ENCODE results near the gene MEIG1.
"Not testable (repeated sequence)": the region's sequence is repeated elsewhere in the genome, so short reads cannot be mapped to it uniquely, and the experiment has no call there.

MEIG1 gene, protein sequence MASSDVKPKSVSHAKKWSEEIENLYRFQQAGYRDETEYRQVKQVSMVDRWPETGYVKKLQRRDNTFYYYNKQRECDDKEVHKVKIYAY

DNA sequence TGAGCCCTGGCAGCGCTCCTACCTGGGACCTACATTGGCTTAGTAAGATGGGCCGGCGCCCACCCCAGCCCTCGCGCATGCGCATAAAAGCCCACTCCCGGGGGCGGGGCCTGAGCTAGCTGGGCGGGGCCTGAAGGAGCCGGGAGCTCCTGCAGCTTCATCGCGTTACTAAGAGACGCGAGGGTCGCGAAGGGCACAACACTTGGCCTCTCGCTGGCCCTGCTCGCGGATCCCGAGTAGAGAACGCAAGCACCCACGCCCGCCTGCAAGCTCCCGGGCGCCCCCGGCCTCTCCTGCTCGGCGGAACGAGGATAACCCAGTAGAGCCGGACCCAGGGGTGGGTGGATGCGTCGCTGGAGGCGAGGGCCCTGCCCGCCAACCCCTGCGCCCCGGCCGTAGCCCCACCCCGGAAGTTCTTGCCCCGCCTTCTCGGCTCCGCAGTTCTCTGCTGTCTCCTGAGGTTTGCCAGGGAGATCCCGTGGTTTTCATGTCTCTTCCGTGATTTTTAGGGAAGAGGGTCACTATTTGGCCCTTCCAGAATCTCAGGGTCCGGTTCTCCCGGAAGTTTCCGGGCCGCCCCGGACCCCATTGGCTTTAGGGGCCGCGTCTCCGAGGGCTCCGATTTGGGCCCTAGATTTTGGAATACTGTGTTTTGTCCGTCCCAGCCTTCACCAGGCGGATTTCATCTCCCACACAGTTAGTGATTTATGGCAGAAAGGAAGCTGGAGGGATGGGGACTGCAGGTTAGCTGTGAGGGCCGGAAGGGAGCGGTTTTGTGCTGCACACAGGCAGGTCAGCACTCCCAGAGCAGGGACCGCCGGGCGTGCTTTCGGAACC, at the start of gene MEIG1:
Gene MEIG1, plus strand, starts transcription at position 168 of the 837 bp plus-strand sequence. CDS start 7,081 bp downstream, outside the sequence.
- DNase-seq: peak; percentile 89

DNA sequence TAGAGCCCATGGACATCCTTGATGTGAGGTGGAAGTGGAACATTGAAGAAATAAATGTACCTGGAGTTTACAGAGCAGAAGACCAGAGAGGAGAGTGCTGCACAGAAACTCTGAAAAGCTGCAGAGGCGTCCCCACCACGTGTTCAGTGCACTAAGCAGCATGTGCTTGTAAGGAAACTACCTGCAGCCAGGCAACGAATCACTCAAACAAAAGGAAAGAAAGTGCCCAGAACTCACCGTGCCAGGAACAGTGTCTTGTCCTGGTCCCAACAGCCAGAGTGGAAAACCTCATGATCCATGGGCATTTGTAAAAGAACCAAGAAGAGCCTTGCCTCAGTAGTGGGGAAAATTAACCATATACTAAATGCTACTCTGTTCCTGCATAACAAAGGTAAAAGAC, 48.2 kb upstream of the MEIG1 start:
- DNase-seq: no peak

DNA sequence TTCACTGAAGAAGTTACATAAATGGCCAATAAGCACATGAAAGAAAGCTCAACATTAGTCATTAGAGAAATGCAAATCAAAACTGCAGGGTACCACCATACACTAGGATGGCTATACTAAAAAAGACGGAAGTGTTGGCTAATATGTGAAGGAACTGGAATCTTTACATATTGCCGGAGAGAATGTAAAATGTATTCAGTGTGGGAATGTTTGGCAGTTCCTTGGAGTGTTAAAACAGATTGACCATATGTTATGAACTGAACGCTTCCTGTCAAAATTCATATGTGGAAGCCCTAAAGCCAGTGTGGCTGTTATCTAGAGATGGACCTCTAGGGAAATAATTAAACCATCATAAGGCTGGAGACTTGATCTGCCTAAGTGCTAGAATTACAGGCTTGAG, 47.4 kb upstream of the MEIG1 start:
- DNase-seq: no peak

DNA sequence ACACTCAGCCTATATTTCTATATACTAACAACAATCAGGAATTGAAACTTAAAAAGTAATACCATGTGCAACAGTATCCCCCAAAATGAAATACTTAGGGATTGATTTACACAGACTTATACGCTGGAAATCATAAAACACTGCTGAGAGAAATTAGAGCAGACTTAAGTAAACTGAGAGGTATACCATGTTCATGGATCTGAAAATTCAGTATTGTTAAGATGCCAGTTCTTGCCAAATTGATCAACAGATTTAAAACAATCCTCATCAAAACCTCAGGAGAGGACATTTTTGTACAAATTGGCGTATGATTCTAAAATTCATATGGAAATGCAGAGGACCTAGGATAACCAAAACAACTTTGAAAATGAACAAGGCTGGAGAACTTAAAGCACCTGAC, 42.6 kb upstream of the MEIG1 start:
- DNase-seq: no peak

DNA sequence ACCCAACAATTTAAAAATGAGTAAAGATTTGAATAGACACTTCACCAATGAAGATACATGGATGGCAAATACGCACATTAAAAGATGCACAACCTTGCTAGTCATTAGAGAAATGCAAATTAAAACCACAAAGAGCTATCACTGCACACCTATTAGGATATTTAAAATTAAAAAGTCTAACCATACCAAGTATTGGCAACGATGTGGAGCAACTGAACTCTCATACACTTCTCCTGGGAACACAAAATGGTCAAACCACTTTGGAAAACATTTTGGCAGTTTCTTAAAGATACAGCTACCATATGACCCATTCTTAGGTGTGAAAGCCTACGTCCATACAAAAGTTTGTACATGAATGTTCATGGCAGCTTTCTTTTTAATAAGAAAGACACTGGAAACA, 41.4 kb upstream of the MEIG1 start:
- DNase-seq: no peak

DNA sequence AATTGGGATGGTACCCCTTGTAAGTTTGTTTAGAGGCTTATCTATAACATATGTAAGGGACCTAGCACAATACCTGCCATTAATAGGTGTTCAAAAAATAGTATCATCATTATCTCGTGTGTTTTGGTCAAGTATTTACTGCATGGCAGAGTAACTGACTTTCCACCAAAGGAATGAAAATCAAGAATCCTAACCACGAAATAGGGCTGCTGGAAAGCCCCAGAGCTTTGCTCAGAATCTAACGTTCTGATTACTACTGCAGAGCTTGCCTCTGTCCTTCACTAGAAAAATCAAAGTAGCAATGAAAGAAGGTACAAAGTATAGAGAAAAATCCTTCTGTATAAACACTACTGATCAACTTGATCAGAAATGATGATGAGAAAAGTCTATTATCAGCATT, 40.2 kb upstream of the MEIG1 start:
- no peak for DNase-seq

DNA sequence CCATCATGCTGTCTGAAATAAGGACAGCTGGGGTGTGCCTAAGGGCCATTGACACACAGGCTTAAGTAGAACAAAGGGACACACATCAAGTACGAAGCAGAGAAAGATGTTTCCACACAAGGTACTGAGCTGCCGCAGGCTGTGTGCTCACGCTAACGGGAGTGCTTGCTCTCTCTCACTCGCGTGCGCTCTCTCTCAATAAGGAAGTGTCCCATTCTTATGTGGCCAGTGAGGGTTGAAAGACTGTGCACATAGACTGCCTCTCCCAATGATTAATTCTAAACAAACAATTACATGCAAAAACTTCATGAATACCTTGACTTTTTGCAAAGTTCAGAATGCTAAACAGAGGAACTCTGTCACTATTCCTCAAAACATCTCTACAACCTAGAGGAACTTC, 35.2 kb upstream of the MEIG1 start:
- no peak for DNase-seq

DNA sequence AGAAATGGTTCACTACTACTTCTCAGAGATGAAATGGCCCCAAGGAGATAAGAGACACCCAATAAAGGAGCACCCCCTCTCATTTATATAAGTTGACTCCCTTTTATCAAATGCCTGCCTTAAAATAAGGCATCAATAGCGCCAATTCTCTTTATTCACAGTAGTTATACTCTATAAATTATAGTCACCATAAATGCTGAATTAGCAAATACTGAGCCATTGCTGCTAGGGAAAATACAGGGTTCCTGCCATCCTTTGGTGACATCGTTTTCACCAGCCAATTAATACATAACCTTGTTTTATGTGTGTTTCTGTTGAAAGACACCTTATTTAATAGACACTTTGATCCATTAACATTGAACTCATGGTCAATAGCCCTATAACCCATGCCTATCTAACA, 33.9 kb upstream of the MEIG1 start:
- DNase-seq: no peak

DNA sequence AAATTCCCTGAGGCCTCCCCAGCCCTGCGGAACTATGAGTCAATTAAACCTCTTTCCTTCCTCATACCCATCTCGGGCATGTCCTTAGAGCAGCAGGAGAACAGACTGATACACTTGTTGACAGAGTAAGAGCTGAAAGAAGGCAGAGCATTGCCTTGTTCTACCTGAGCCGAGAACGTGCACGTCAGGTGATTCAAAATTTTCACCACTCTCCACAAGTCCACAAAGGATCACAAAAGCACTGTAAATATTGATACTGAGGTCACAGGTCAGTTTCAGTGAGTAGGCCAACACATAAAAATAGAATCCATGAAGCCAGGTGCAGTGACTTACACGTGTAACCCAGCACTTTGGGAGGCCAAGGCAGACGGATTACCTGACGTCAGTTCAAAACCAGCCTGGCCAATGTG, 33.1 kb upstream of the MEIG1 start:
- peak; percentile 79 for DNase-seq

DNA sequence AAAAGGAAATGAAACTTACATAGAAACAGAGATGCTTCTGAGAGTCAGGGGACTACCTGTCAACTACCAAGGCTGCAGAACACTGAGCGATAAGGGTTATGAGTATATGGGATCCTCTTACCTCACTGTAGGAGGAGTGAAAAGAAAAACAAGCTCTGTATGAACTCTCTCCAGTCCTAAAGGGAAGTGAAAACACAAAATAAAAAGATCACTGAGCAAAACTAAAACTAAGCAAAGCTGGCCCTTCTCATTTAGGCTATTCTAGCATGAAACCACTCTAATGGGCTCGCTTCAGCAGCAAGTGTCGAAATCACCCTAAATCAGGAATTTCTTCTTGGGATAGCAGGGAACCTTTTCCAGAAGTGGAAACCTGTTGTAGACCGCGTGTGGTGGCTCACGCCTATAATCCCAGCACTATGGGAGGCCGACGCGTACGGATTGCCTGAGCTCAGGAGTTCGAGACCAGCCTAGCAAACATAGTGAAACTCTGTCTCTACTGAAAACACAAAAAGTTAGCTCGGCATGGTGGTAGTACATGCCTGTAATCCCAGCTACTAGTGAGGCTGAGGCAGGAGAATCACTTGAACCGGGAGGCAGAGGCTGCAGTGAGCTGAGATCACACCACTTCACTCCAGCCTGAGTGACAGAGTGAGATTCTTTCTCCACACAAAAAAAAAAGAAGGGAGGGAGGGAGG, 32.3 kb upstream of the MEIG1 start:
- DNase-seq: no peak

DNA sequence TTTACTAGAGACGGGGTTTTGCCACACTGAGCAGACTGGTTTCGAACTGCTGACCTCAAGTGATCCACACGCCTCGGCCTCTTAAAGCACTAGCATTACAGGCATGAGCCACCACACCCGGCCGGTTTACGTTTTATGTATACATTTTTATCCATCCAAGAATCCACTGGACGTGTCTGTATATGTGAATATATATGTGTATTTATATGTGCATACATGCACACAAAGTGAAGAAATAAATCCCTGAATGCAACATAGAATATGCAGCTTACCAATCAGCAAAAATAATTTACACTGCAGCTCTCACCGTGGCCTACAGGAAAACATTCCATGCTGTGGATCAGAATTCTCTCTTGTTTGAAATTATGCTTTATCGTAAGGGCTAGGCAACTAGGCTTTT, 28.6 kb upstream of the MEIG1 start:
- no peak for DNase-seq

DNA sequence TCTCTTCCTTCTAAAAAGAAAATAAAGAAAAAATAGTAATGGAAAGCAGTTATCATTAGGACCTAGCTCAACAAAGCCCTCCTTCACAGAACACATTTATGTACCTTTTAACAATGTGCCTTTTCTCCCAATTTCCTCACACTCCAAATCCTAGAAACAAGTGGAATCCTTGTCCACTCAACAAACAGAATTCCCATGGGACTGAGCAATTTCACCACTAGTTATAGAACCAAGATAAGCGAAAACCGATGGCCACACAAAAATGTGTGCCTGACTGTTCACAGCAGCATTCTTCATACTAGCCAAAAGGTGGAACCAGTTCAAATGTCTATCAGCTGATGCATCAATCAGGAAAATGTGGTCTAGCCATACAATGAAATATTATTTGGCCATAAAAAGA, 22.6 kb upstream of the MEIG1 start:
- DNase-seq: no peak

DNA sequence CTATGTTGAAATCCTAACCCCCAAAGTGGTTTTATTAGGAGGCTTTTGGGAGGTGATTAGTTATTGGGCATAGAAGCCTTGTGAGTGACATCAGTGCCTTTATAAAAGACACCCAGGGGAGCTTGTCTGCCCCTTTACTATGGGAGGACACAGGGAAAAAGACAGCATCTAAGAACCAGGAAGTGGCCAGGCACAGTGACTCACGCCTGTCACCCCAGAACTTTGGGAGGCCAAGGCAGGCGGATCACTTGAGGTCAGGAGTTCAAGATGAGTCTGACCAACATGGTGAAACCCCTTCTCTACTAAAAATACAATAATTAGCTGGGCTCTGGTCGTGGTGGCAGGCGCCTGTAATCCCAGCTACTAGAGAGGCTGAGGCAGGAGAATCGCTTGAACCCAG, 20.2 kb upstream of the MEIG1 start:
- not testable (repeated sequence) for DNase-seq

DNA sequence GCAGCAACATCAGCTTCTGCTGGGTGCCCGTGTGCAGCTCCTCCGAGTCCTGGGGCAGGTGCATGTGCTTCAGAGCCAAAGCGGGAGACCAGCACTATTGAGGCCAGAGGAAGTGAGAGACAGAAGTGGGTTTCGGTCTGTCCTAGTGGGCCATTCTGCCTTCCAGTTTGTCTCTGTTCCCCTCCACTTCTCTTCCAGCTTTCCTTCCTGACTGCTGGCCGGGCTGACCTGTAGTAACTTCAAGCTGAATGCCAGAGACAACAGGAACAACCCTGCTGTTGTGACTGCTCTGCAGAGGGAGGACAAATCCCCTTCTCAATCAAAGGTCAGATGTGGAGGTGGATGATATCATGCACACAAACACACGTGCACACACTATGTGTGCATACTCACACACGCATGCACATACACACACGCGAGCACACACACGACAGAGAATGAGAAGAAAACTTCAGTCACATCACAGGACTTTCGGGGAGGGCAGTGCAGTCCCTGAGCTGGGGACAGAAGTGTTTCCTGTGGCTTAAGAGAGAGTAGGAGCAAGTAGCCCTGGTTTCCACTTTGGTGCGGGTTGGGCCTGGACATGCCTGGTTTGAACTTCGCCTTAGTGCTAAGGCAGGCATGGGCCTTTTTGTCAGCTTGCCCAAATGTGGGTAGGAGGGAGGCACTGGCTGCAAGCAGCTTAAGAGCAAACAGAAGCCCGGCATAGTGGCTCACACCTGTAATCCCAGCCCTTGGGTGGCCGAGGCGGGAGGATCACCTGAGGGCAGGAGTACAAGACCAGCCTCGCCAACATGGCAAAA, 16.8 kb upstream of the MEIG1 start:
- DNase-seq: not testable (repeated sequence)

DNA sequence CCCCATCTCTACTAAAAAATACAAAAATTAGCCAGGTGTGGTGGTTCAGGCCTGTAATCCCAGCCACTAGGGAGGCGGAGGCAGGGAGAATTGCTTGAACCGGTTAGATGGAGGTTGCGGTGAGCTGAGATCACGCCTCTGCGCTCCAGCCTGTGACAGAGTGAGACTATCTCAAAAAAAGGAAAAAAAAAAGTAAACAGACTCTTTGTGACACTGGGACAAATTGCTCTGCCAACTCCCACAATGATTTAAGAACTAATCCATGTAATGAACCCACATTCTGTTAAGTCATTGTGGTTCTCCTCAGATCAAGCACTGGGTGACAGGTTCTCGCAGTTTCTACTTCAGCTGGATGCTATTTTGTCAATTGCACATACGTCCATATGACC, 16.2 kb upstream of the MEIG1 start:
- DNase-seq: not testable (repeated sequence)

DNA sequence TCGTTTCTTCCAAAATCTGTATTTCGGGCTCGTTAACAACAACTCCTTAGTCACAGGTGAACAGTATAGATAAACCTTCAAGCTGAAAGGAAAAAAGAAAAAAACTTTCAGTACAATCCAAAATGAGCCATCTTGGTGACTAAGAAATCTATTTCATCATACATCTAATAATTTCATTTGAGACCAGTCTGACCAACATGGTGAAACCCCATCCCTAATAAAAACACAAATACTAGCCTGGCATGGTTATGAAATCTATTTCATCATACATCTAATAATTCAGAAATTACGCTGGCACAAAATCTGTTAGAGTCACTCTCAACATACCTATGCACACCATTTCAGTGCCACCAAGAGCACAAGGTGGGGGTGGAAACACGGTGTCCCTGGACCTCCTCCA, 14.1 kb upstream of the MEIG1 start:
- DNase-seq: no peak

DNA sequence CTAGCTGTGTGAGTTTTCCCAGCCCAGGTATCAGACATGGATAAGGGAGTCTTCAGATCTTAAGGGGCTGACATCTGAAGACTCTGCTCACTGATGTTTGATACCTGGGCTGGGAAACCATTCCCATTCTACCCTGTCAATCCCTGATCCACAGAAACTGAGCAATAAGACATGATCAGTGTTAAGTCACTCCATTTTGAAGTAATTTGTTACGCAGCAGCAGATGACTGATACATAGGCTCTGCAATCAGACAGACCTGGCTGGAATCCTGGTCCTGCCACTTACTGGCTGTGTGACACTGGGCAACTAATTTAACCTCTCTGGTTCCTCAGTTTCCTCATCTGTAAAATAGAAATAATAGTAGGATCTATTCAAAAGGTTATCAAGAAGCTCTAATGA, 11.9 kb upstream of the MEIG1 start:
- no peak for DNase-seq

DNA sequence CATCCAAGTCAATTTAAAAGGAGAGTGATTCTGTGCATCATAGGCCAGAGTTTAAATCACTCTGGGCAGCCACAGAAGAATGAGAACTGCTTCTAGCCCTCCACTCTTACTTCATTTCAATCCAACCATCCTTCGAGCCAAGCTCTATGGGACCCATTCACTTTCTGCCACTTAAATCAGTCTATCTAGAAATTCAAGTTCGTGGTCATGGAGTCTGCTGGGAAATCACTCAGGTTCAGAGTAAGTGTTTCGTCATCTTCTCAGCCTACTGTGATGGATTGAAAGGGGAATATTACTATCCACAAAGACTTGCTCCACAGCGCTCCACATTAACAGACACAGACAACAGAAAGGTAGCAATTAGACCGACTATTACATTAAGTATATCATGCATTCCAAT, 9.9 kb upstream of the MEIG1 start:
- no peak for DNase-seq

DNA sequence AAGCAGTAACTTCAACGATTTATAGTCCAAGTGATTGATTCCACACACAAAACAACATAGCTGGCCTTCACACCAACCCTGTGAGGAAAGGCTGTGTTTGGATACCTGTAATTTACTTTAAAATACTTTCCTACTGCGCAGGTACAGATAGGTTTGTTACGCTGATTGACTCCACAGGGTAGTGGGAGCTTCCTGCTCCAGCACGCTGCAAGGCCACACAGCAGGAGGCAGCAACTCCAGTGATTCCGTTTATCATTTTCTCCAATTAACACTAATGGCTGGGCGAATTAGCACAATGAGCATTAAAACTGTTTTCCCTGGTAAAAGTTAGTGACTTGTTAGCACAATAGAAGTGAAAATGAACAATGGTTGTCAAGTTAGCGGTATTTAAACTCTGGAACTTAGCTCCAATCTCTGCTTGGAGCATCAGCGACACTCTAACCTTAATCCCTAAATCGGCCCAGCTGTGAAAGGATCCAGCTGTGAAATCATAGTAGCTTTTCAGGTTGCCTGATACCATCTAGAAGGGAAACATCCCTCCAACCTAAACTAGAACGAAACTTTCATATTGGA, 6.3 kb upstream of the MEIG1 start:
- no peak for DNase-seq

DNA sequence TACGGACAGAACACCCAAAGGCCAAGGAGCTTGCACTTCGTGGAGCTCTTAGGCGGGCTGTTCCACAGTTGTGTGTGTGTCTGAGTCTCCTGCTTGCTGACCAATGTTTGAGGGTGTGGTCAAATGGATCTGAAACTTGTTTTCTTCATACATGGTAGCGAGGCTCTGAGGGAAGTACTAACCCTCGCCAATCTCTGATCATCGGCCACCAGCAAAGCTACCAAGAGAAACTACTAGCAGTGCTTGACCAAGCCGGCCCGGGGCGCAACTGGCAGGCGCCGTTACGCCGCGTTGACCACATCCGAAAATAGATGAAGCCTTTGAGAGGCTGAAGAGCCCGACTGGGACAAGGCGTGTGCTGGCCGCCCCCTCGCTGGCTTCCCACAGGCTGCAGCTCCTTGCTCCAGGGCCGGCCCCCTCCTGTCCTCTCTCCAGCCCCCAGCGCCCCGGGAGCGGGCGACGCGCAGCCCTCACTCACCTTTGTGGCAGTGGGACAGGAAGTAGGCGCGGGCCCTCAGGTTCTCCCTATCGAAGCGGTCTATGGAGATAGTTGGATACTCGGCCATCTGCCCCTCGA, 5.7 kb upstream of the MEIG1 start:
- DNase-seq: no peak

DNA sequence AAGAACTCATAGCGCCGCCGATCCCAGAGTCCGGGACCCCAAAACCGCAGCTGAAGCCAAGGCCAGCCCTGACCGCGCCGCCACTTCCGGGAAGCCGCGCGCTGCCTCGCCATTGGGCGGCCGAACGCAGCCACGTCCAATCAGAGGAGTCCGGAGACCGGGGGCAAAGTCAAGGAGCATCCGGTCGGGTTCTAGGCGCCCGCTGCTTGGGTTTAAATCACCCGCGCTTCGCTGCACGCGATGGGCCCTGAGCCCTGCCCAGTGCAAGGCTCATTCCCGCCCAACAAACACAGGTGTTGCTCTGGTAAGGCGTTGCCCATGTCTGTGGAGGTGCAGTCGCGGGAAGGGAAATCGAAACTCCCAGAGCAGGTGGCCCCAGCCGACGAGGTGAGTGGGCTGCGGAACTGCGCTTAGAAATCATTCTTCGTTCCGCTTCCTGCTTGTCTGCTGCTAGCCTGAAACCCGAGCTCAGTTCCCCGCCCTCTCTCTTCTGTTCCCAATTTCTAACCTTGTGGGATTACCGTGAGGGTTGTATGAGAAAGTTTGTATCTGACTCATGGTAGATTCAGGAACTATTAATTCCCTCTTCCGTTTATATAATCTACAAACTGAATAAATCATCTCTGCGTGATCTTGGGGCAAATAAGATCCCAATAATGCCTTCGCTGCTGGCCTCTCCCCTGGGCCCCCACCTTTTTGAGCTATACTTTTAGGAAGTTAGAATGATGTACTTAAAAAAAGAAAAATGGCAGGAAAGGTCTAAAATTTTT, 5.0 kb upstream of the MEIG1 start, which contains the start of gene DCLRE1C:
Gene DCLRE1C, minus strand, starts transcription at position 96 of the 770 bp plus-strand sequence. Its CDS starts 86 bp downstream, at position 10.
- DNase-seq: peak; percentile 96

DNA sequence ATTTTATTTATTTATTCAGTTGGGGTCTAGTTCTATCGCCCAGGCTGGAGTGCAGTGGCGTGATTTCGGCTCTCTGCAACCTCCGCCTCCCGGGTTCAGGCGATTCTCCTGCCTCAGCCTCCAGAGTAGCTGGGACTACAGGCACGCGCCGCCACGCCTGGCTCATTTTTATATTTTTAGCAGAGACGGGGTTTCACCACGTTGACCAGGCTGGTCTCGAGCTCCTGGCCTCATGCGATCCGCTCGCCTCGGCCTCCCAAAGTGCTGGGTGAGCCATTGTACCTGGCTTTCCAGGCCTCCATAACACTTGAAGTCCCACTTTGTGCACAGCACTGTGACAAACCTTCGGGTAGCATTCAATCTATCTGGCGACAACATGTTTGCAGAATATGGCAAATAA, 4.3 kb upstream of the MEIG1 start:
- DNase-seq: no peak

Data from NCI-H774 (cell line).